ENCODE measurements around the gene KNDC1. TPM values are rescaled to one million over a fixed set of nuclear protein-coding genes. Genes with fewer than 3 reads are reported as not detected.

The KNDC1 gene
- total RNA-seq, 1 donor from 2014 or later = 10.3 TPM

GRCh38 chr10:133158756-133159610, 1.0 kb upstream of the KNDC1 start:
- DNase-seq (peak; percentile 61), ATAC-seq (peak; percentile 31 to 36)
- H3K4me3 ChIP-seq = no peak overlapping the region
- H3K4me1 ChIP-seq = peaks cover 11% of the 10 kb centered on the region
- H3K36me3 ChIP-seq = no peaks in the 10 kb centered on the region
- peaks cover 52% of the 10 kb centered on the region for H3K27me3 ChIP-seq (ENCODE audit: low read depth)
- H3K9me3 ChIP-seq = no peaks in the 10 kb centered on the region
- no peak for TF ChIP-seq CTCF (IDR thresholded peaks at IDR 0.05)
- peak overlapping the region; percentile 36 for H3K27ac ChIP-seq
- intact Hi-C loops (cut with DNase I) = no loop called here

GRCh38 chr10:133159611-133159949, 439 bp upstream of the KNDC1 start:
- Histone ChIP-seq H3K9me3 (no peaks in the 10 kb centered on the region), H3K27ac (peak overlapping the region; percentile 36), H3K4me1 (peaks cover 11% of the 10 kb centered on the region), H3K27me3 (ENCODE audit: low read depth) (peaks cover 56% of the 10 kb centered on the region), H3K36me3 (no peaks in the 10 kb centered on the region), H3K4me3 (no peak overlapping the region)
- ATAC-seq (no peak), DNase-seq (no peak)
- intact Hi-C loops (cut with DNase I) = no loop called here
- no peak for TF ChIP-seq CTCF (IDR thresholded peaks at IDR 0.05)

GRCh38 chr10:133160826-133161471, 930 bp downstream of the KNDC1 start:
- H3K4me1 ChIP-seq = peaks cover 11% of the 10 kb centered on the region
- H3K9me3 ChIP-seq = no peaks in the 10 kb centered on the region
- intact Hi-C loops (cut with DNase I) = no loop called here
- no peaks in the 10 kb centered on the region for H3K36me3 ChIP-seq
- H3K27me3 ChIP-seq (ENCODE audit: low read depth) = peaks cover 56% of the 10 kb centered on the region
- no peak overlapping the region for H3K27ac ChIP-seq
- H3K4me3 ChIP-seq = peak overlapping the region; percentile 51
- DNase-seq = no peak
- ATAC-seq = no peak
- no peak for TF ChIP-seq CTCF (IDR thresholded peaks at IDR 0.05)

GRCh38 chr10:133161486-133162109, 1.6 kb downstream of the KNDC1 start:
- DNase-seq = peak; percentile 39
- no peak for ATAC-seq
- Histone ChIP-seq H3K27ac (no peak overlapping the region), H3K27me3 (ENCODE audit: low read depth) (peaks cover 56% of the 10 kb centered on the region), H3K36me3 (no peaks in the 10 kb centered on the region), H3K9me3 (no peaks in the 10 kb centered on the region), H3K4me1 (peaks cover 11% of the 10 kb centered on the region), H3K4me3 (peak overlapping the region; percentile 51)
- TF ChIP-seq CTCF (IDR thresholded peaks at IDR 0.05) = no peak
- intact Hi-C loops (cut with DNase I) = no loop called here

GRCh38 chr10:133162178-133162909, 2.3 kb downstream of the KNDC1 start:
- H3K27ac ChIP-seq = no peak overlapping the region
- ATAC-seq (peak in 1 of 2 donors; percentile 45), DNase-seq (peak; percentile 59)
- H3K4me1 ChIP-seq = peaks cover 11% of the 10 kb centered on the region
- no peaks in the 10 kb centered on the region for H3K9me3 ChIP-seq
- no peaks in the 10 kb centered on the region for H3K36me3 ChIP-seq
- no peak overlapping the region for H3K4me3 ChIP-seq
- H3K27me3 ChIP-seq (ENCODE audit: low read depth) = peaks cover 56% of the 10 kb centered on the region
- intact Hi-C loops (cut with DNase I) = no loop called here
- TF ChIP-seq CTCF (IDR thresholded peaks at IDR 0.05) = no peak

Data from lower lobe of right lung (tissue), 2 donors.